PFSK-1 (cell line): ENCODE measurements around the gene CS.
A peak's percentile ranks its signal among the peaks of the same experiment; 100 is the strongest.

Experiments used
- FOXP2 ChIP-seq: optimal IDR thresholded peaks from 2 replicates; pipeline ENCODE3; 2011; ENCODE audit warnings: borderline replicate concordance, control low read depth, inconsistent platforms; ENCODE audit not compliant: insufficient read depth; ENCODE audit errors: extremely low read length, extremely low read depth
- POLR2AphosphoS5 ChIP-seq: IDR thresholded peaks from 2 replicates; pipeline ENCODE4 v1.6.1; 2012; ENCODE audit warnings: low read depth, mild to moderate bottlenecking, control low read depth, low read length, moderate library complexity
- REST ChIP-seq, 2 experiments: IDR thresholded peaks; 2 replicates each; pipeline versions ENCODE4 v1.6.1 to v1.8.0; 2011 to 2012; ENCODE audit warnings: low read depth in 2 of 2, low read length in 2 of 2, control low read depth in 1 of 2, inconsistent platforms in 1 of 2, mild to moderate bottlenecking in 1 of 2, moderate library complexity in 1 of 2; ENCODE audit not compliant: insufficient read depth in 1 of 2
- SIN3A ChIP-seq: IDR thresholded peaks from 2 replicates; pipeline ENCODE4 v1.6.1; 2012; ENCODE audit warnings: mild to moderate bottlenecking, low read length, moderate library complexity, borderline replicate concordance; ENCODE audit not compliant: insufficient read depth
- TAF1 ChIP-seq: IDR thresholded peaks from 2 replicates; pipeline ENCODE4 v1.6.1; 2012; ENCODE audit warnings: low read length, control low read depth, borderline replicate concordance; ENCODE audit not compliant: insufficient read depth

Gene CS

GRCh38 chr12:56274299-56274698, 25.8 kb downstream of the CS start:
- TF ChIP-seq REST (IDR thresholded peaks at IDR 0.05; ENCODE audit: insufficient read depth in 1 of 2, low read depth in 2 of 2, low read length in 2 of 2): no peak
- no peak for TF ChIP-seq TAF1
- no peak for TF ChIP-seq POLR2AphosphoS5
- no peak for TF ChIP-seq FOXP2
- TF ChIP-seq SIN3A: no peak

DNA sequence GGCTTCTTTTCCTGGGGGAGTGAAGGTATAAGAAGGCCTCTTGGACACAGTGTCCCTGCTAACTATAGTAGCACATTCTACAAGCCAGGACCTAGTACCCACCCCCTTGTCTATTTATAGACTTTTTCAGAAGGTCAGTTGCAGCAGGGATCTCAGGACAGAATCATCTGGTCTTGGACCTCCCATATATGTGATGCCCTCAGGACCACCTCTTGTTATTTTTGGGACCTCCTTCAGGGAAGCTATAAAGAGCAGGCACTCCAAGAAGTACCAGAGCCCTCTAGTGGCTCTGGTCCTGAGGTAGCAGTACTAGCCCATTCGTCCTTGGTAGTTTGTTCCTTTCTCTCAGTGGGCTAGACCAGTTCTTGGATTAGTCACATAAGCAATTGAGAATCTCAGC, 29.1 kb downstream of the CS start:
- TF ChIP-seq FOXP2: no peak
- no peak for TF ChIP-seq TAF1
- TF ChIP-seq POLR2AphosphoS5: no peak; the same call in 1 of the 2 replicates

DNA sequence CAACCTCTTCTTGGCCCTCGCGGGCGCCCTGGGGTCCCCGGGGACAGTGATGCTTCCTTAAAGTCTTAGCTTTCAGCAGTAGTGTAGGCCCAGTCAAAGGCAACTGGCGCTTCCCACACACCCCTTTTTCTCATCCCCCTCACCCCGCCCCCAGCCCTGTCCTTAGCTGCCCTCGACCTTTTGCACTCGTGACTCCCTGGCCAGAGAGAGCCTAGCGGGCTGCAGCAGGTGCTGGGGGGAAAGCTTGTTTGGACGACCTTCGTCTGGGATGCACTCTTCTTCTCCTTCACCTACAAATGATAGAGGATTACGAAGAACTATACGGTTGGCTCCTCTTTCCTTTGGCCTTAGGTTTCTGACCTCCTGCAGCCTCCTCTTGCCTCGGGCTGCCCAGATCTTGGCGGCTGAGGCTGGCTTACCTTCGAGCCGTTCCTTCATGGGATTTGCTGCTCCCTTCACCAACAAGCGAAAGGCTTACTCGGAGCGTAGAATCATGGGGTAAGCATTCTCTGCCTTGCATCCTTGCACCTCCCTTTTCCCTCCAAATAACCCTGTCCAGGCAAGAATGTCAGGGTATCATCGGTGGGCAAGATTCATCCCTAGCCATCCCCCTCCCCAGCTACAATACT, 32.6 kb downstream of the CS start:
- TF ChIP-seq SIN3A (no peak), POLR2AphosphoS5 (no peak), TAF1 (no peak), FOXP2 (no peak)

GRCh38 chr12:56266693-56267442, 33.3 kb downstream of the CS start, which contains the start of gene COQ10A:
TSS of gene COQ10A (plus strand) at chr12:56266942. CDS start at chr12:56267119, 177 bp downstream.
- TF ChIP-seq FOXP2 (no peak), POLR2AphosphoS5 (peak; percentile 88), SIN3A (no peak), TAF1 (peak; percentile 47; the same call in 1 of the 2 replicates), REST (IDR thresholded peaks at IDR 0.05; ENCODE audit: insufficient read depth in 1 of 2, low read depth in 2 of 2, low read length in 2 of 2) (no peak)

DNA sequence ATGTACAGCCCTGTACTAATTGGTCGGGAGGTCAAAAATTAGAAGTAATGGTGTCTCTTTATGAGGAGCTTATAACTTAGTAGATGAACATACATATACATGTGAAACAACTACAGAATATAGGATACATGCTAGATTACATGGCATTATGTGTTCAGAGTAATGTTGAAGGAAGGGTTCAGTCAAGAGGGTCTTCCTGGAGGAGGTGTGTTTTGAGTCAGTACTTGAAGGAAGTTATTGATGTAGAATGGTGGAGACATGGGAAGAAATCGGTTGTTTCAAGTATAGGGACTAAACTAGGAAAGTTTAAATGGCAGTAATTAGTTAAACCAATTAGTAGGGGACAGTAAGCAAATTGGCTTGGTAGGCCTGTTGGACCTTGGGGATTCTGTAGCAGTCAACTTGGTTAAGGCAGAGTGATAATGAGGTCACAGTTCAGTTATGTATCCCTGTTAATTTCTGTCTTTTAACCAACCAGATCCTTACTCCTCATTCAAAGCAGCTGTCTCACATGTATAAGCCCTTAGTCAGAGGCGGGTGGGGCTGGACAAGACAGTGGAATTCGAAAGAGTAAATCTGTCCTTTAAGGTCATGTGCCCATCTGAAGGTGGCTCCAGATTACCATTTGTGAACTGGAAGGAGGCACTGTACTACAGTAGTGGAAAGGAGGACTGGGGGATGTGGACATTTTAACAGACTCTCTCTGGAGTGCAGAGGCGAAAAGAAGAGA, 38.5 kb downstream of the CS start:
- TF ChIP-seq SIN3A (no peak), TAF1 (no peak)

- TF ChIP-seq POLR2AphosphoS5 (no peak), SIN3A (no peak), REST (IDR thresholded peaks at IDR 0.05; ENCODE audit: insufficient read depth in 1 of 2, low read depth in 2 of 2, low read length in 2 of 2) (no peak), FOXP2 (no peak), TAF1 (no peak)
These were observed 39.2 kb downstream of the CS start for GRCh38 chr12:56260921-56261320.
